Measurements from ENCODE around the gene EXOC3L4. TPM values are rescaled to one million over a fixed set of nuclear protein-coding genes. Genes with fewer than 3 reads are reported as not detected.
A peak's percentile ranks its signal among the peaks of the same experiment; 100 is the strongest.

The EXOC3L4 gene
- total RNA-seq, 1 donor from 2014 or later: not detected

- Histone ChIP-seq H3K9me3 (no peaks in the 10 kb centered on the region), H3K36me3 (no peaks in the 10 kb centered on the region), H3K4me1 (peaks cover 3 to 13% of the 10 kb centered on the region in 2 donors), H3K27me3 (peaks cover 28% of the 10 kb centered on the region), H3K27ac (no peak overlapping the region), H3K4me3 (no peak overlapping the region)
- intact Hi-C loops (cut with DNase I): loop anchor here (10.0 kb wide), 1 partner anchor 406 kb away; no protein-coding TSS in a partner anchor
- DNase-seq (ENCODE audit: low spot score in 2 of 2): no peak
- TF ChIP-seq CTCF (IDR thresholded peaks at IDR 0.05): no peak
Observed at GRCh38 chr14:103100281-103101121, 6.0 kb downstream of the EXOC3L4 start.

- TF ChIP-seq CTCF (IDR thresholded peaks at IDR 0.05): no peak
- H3K36me3 ChIP-seq: no peaks in the 10 kb centered on the region
- no peak for DNase-seq (ENCODE audit: low spot score in 2 of 2)
- intact Hi-C loops (cut with DNase I): loop anchor here (10.0 kb wide), 1 partner anchor 407 kb away; no protein-coding TSS in a partner anchor
- no peak overlapping the region for H3K27ac ChIP-seq
- peaks cover 3 to 13% of the 10 kb centered on the region in 2 donors for H3K4me1 ChIP-seq
- peaks cover 28% of the 10 kb centered on the region for H3K27me3 ChIP-seq
- H3K4me3 ChIP-seq: no peak overlapping the region
- H3K9me3 ChIP-seq: no peaks in the 10 kb centered on the region
Observed at GRCh38 chr14:103101257-103101962, 6.9 kb downstream of the EXOC3L4 start.

GRCh38 chr14:103101963-103102688, 7.6 kb downstream of the EXOC3L4 start:
- no peak for TF ChIP-seq CTCF (IDR thresholded peaks at IDR 0.05)
- H3K27me3 ChIP-seq: peaks cover 28% of the 10 kb centered on the region
- no peaks in the 10 kb centered on the region for H3K9me3 ChIP-seq
- no peaks in the 10 kb centered on the region for H3K36me3 ChIP-seq
- peaks cover 3 to 13% of the 10 kb centered on the region in 2 donors for H3K4me1 ChIP-seq
- no peak overlapping the region for H3K27ac ChIP-seq
- peak overlapping the region; percentile 16 to 30 for H3K4me3 ChIP-seq
- intact Hi-C loops (cut with DNase I): loop anchor here (10.0 kb wide), 1 partner anchor 407 kb away; no protein-coding TSS in a partner anchor
- no peak for DNase-seq (ENCODE audit: low spot score in 2 of 2)

GRCh38 chr14:103102689-103103260, 8.2 kb downstream of the EXOC3L4 start:
- Histone ChIP-seq H3K4me1 (peaks cover 3 to 13% of the 10 kb centered on the region in 2 donors), H3K27me3 (peaks cover 28% of the 10 kb centered on the region), H3K4me3 (peak overlapping the region; percentile 16 to 30), H3K9me3 (no peaks in the 10 kb centered on the region), H3K27ac (no peak overlapping the region), H3K36me3 (no peaks in the 10 kb centered on the region)
- no peak for DNase-seq (ENCODE audit: low spot score in 2 of 2)
- TF ChIP-seq CTCF (IDR thresholded peaks at IDR 0.05): no peak
- intact Hi-C loops (cut with DNase I): loop anchor here (10.0 kb wide), 1 partner anchor 408 kb away; no protein-coding TSS in a partner anchor

Data from ascending aorta (tissue), 2 donors.